IPS DF 6.9 (cell line): ENCODE data around the gene TKT.
"Not testable (repeated sequence)": the region's sequence is repeated elsewhere in the genome, so short reads cannot be mapped to it uniquely, and the experiment has no call there.

Source experiments
- DNase-seq: peaks from one replicate; pipeline ENCODE4 v3.0.0-alpha.2; 2013; ENCODE audit warnings: low read depth, low spot score
- H3K27ac ChIP-seq: one replicate; pipeline ENCODE4 v1.5.1; 2013; ENCODE audit warnings: low read length, control low read depth
- H3K27me3 ChIP-seq: 2 replicates; pipeline ENCODE4 v1.6.1; 2013; ENCODE audit warnings: mild to moderate bottlenecking, low read length; ENCODE audit not compliant: control insufficient read depth, insufficient read depth
- H3K36me3 ChIP-seq: 2 replicates; pipeline ENCODE4 v1.6.1; 2013; ENCODE audit warnings: low read length; ENCODE audit not compliant: control insufficient read depth, insufficient read depth
- H3K4me1 ChIP-seq: 2 replicates; pipeline ENCODE4 v1.6.1; 2013; ENCODE audit warnings: low read length; ENCODE audit not compliant: control insufficient read depth, insufficient read depth
- H3K4me3 ChIP-seq: 2 replicates; pipeline ENCODE4 v1.5.1; 2013; ENCODE audit warnings: mild to moderate bottlenecking, low read length
- H3K9me3 ChIP-seq: 2 replicates; pipeline ENCODE4 v1.6.1; 2013; ENCODE audit warnings: low read length, inconsistent platforms; ENCODE audit not compliant: control insufficient read depth, insufficient read depth
- WGBS: extraction: QIAGEN DNeasy Blood & Tissue Kit; methylation state at CpG from one replicate; pipeline ENCODE4 v1.1.7; 2013; ENCODE audit warnings: mixed read lengths, missing lambda C conversion rate; ENCODE audit not compliant: insufficient read length, insufficient coverage; 5-methylcytosine and 5-hydroxymethylcytosine counted together

The TKT gene

GRCh38 chr3:53260286-53260785 lies 4.5 kb upstream of the TKT start:
- Histone ChIP-seq H3K9me3 (no peaks in the 10 kb centered on the region), H3K27me3 (no peaks in the 10 kb centered on the region), H3K27ac (no peak overlapping the region), H3K4me1 (peaks cover 7% of the 10 kb centered on the region), H3K36me3 (no peaks in the 10 kb centered on the region), H3K4me3 (no peak overlapping the region)
- no peak for DNase-seq
- WGBS: no CpG with 5 or more reads among the region's 4 CpGs

GRCh38 chr3:53259427-53260259 lies 3.8 kb upstream of the TKT start:
- Histone ChIP-seq H3K4me3 (no peak overlapping the region), H3K4me1 (peaks cover 7% of the 10 kb centered on the region), H3K9me3 (no peaks in the 10 kb centered on the region), H3K27ac (no peak overlapping the region), H3K36me3 (no peaks in the 10 kb centered on the region), H3K27me3 (no peaks in the 10 kb centered on the region)
- no peak for DNase-seq
- WGBS: no CpG with 5 or more reads among the region's 9 CpGs

GRCh38 chr3:53258600-53259426 lies 3.0 kb upstream of the TKT start:
- H3K27ac ChIP-seq: no peak overlapping the region
- peaks cover 7% of the 10 kb centered on the region for H3K4me1 ChIP-seq
- DNase-seq: no peak

GRCh38 chr3:53257465-53257864 lies 1.6 kb upstream of the TKT start:
- Histone ChIP-seq H3K4me3 (no peak overlapping the region), H3K27me3 (no peaks in the 10 kb centered on the region), H3K36me3 (no peaks in the 10 kb centered on the region), H3K4me1 (peaks cover 7% of the 10 kb centered on the region), H3K27ac (no peak overlapping the region), H3K9me3 (no peaks in the 10 kb centered on the region)
- no CpG with 5 or more reads among the region's 4 CpGs for WGBS
- DNase-seq: no peak

More at GRCh38 chr3:53258600-53259426, 3.0 kb upstream of the TKT start:
- no peaks in the 10 kb centered on the region for H3K9me3 ChIP-seq
- no peaks in the 10 kb centered on the region for H3K27me3 ChIP-seq
- H3K36me3 ChIP-seq: no peaks in the 10 kb centered on the region
- H3K4me3 ChIP-seq: no peak overlapping the region
- WGBS: no CpG with 5 or more reads among the region's 8 CpGs

GRCh38 chr3:53256704-53257055 lies 858 bp upstream of the TKT start:
- H3K36me3 ChIP-seq: no peaks in the 10 kb centered on the region
- no peak for DNase-seq
- no CpG with 5 or more reads among the region's 5 CpGs for WGBS
- H3K9me3 ChIP-seq: no peaks in the 10 kb centered on the region
- no peak overlapping the region for H3K4me3 ChIP-seq
- peaks cover 9% of the 10 kb centered on the region for H3K4me1 ChIP-seq
- H3K27me3 ChIP-seq: no peaks in the 10 kb centered on the region
- H3K27ac ChIP-seq: no peak overlapping the region

- Histone ChIP-seq H3K36me3 (no peaks in the 10 kb centered on the region), H3K4me3 (peak overlapping the region; percentile 88), H3K27ac (no peak overlapping the region), H3K9me3 (no peaks in the 10 kb centered on the region), H3K27me3 (no peaks in the 10 kb centered on the region), H3K4me1 (peaks cover 15% of the 10 kb centered on the region)
- WGBS: no CpG with 5 or more reads among the region's 44 CpGs
- no peak for DNase-seq
These were observed 423 bp downstream of the TKT start for GRCh38 chr3:53255423-53255774.

- no peak for DNase-seq
- Histone ChIP-seq H3K9me3 (no peaks in the 10 kb centered on the region), H3K4me1 (peaks cover 17% of the 10 kb centered on the region), H3K36me3 (no peaks in the 10 kb centered on the region), H3K27ac (no peak overlapping the region), H3K4me3 (peak overlapping the region; percentile 88), H3K27me3 (no peaks in the 10 kb centered on the region)
- WGBS: no CpG with 5 or more reads among the region's 32 CpGs
These were observed 1.1 kb downstream of the TKT start for GRCh38 chr3:53254509-53255422.

GRCh38 chr3:53253707-53254508 lies 1.9 kb downstream of the TKT start:
- Histone ChIP-seq H3K4me3 (peak overlapping the region; percentile 88; the same call in 1 of the 2 replicates), H3K36me3 (no peaks in the 10 kb centered on the region), H3K4me1 (peaks cover 14% of the 10 kb centered on the region), H3K9me3 (no peaks in the 10 kb centered on the region), H3K27me3 (no peaks in the 10 kb centered on the region), H3K27ac (no peak overlapping the region)
- DNase-seq: no peak
- WGBS: no CpG with 5 or more reads among the region's 7 CpGs

GRCh38 chr3:53252947-53253322 lies 2.9 kb downstream of the TKT start:
- H3K27ac ChIP-seq, DNase-seq, H3K36me3 ChIP-seq, H3K4me3 ChIP-seq, H3K27me3 ChIP-seq, H3K9me3 ChIP-seq: not testable (repeated sequence)
- WGBS: no CpG with 5 or more reads among the region's 8 CpGs
- peaks cover 12% of the 10 kb centered on the region for H3K4me1 ChIP-seq
